HEK293T (cell line): Measurements from ENCODE around the gene SMOC2.

Source experiments
- CTCF ChIA-PET: fragments of 350-600 bp; formaldehyde crosslinking; extraction: SDS; loops from one replicate; lab custom pipeline; 2021; ENCODE audit warnings: antibody characterized with exemption, inconsistent platforms; lab: Yijun Ruan, JAX
- POLR2A ChIA-PET: fragments of 350-600 bp; formaldehyde crosslinking; extraction: SDS; loops from one replicate; lab custom pipeline; 2020; ENCODE audit warnings: antibody characterized with exemption, inconsistent platforms; lab: Yijun Ruan, JAX
- DNase-seq: peaks from one replicate; pipeline ENCODE4 v3.0.0; 2012; ENCODE audit warnings: mixed read lengths; ENCODE audit errors: extremely low spot score
- ARNT ChIP-seq: fragments of 450-650 bp; IDR thresholded peaks from 2 replicates; pipeline ENCODE4 v1.6.1; 2017; ENCODE audit warnings: mild to moderate bottlenecking
- BHLHE40 ChIP-seq: fragments of 450-650 bp; IDR thresholded peaks from 2 replicates; pipeline ENCODE4 v1.6.1; 2016; ENCODE audit warnings: mild to moderate bottlenecking, moderate library complexity, borderline replicate concordance
- CTBP1 ChIP-seq: fragments of 450-650 bp; IDR thresholded peaks from 2 replicates; pipeline ENCODE4 v1.6.1; 2016; ENCODE audit warnings: borderline replicate concordance
- ELF4 ChIP-seq: fragments of 450-650 bp; IDR thresholded peaks from 2 replicates; pipeline ENCODE4 v1.6.1; 2017; ENCODE audit warnings: antibody characterized with exemption
- FOXA1 ChIP-seq: fragments of 450-650 bp; IDR thresholded peaks from 2 replicates; pipeline ENCODE4 v1.6.1; 2016; ENCODE audit warnings: mild to moderate bottlenecking
- FOXK2 ChIP-seq: fragments of 450-650 bp; IDR thresholded peaks from 2 replicates; pipeline ENCODE4 v1.6.1; 2016; ENCODE audit warnings: mild to moderate bottlenecking
- FOXM1 ChIP-seq: fragments of 450-650 bp; IDR thresholded peaks from 2 replicates; pipeline ENCODE4 v1.6.1; 2017; ENCODE audit warnings: mild to moderate bottlenecking, borderline replicate concordance
- HDGF ChIP-seq: fragments of 450-650 bp; IDR thresholded peaks from 2 replicates; pipeline ENCODE4 v1.6.1; 2017; ENCODE audit warnings: antibody characterized with exemption, borderline replicate concordance
- L3MBTL2 ChIP-seq: fragments of 450-650 bp; conservative IDR thresholded peaks from 2 replicates; pipeline ENCODE4 v1.6.1; 2016; ENCODE audit warnings: mild to moderate bottlenecking
- LEF1 ChIP-seq: fragments of 450-650 bp; IDR thresholded peaks from 2 replicates; pipeline ENCODE4 v1.6.1; 2017; ENCODE audit warnings: mild to moderate bottlenecking, borderline replicate concordance
- NFRKB ChIP-seq: fragments of 450-650 bp; IDR thresholded peaks from 2 replicates; pipeline ENCODE4 v1.6.1; 2016; ENCODE audit warnings: mild to moderate bottlenecking, moderate library complexity
- PKNOX1 ChIP-seq: fragments of 450-650 bp; IDR thresholded peaks from 2 replicates; pipeline ENCODE4 v1.6.1; 2016
- SP1 ChIP-seq: fragments of 450-650 bp; IDR thresholded peaks from 2 replicates; pipeline ENCODE4 v1.6.1; 2017
- SUZ12 ChIP-seq: fragments of 450-650 bp; IDR thresholded peaks from 2 replicates; pipeline ENCODE4 v1.6.1; 2016; ENCODE audit warnings: mild to moderate bottlenecking
- TARDBP ChIP-seq: fragments of 450-650 bp; IDR thresholded peaks from 2 replicates; pipeline ENCODE4 v1.6.1; 2016
- ZNF384 ChIP-seq: fragments of 450-650 bp; IDR thresholded peaks from 2 replicates; pipeline ENCODE4 v1.6.1; 2016

SMOC2 gene

GRCh38 chr6:168554898-168555617 lies 114.1 kb downstream of the SMOC2 start:
- ChIA-PET CTCF (no interaction called here), POLR2A (no interaction called here)
- TF ChIP-seq TARDBP (no peak), FOXA1 (no peak), SUZ12 (no peak), SP1 (no peak), ARNT (no peak), ELF4 (no peak), NFRKB (no peak), L3MBTL2 (no peak), HDGF (no peak), ZNF384 (no peak), FOXM1 (no peak), FOXK2 (no peak), CTBP1 (no peak), PKNOX1 (no peak), BHLHE40 (no peak), LEF1 (no peak)
- no peak for DNase-seq

- ChIA-PET POLR2A (no interaction called here), CTCF (no interaction called here)
- TF ChIP-seq TARDBP = no peak
- no peak for TF ChIP-seq NFRKB
- TF ChIP-seq FOXK2 = no peak
- TF ChIP-seq HDGF = no peak
- TF ChIP-seq ARNT = no peak
- no peak for TF ChIP-seq LEF1
- TF ChIP-seq ELF4 = no peak
- TF ChIP-seq FOXM1 = no peak
- TF ChIP-seq SP1 = no peak
- TF ChIP-seq BHLHE40 = no peak
- no peak for TF ChIP-seq FOXA1
- TF ChIP-seq SUZ12 = no peak
- no peak for TF ChIP-seq ZNF384
- no peak for TF ChIP-seq PKNOX1
- no peak for TF ChIP-seq CTBP1
- TF ChIP-seq L3MBTL2 = no peak
- DNase-seq = no peak
These were observed 114.8 kb downstream of the SMOC2 start for GRCh38 chr6:168555618-168556273.

GRCh38 chr6:168557512-168557911 lies 116.5 kb downstream of the SMOC2 start:
- ChIA-PET CTCF (no interaction called here), POLR2A (no interaction called here)
- TF ChIP-seq ARNT = no peak
- TF ChIP-seq SUZ12 = no peak
- TF ChIP-seq PKNOX1 = no peak
- no peak for TF ChIP-seq NFRKB
- no peak for TF ChIP-seq FOXM1
- TF ChIP-seq FOXK2 = no peak
- TF ChIP-seq CTBP1 = no peak
- no peak for TF ChIP-seq SP1
- TF ChIP-seq TARDBP = no peak
- TF ChIP-seq ELF4 = no peak
- TF ChIP-seq L3MBTL2 = no peak
- TF ChIP-seq FOXA1 = no peak
- no peak for TF ChIP-seq ZNF384
- TF ChIP-seq BHLHE40 = no peak
- no peak for TF ChIP-seq LEF1
- DNase-seq = no peak

GRCh38 chr6:168558686-168559085 lies 117.7 kb downstream of the SMOC2 start:
- TF ChIP-seq ELF4 = no peak
- TF ChIP-seq NFRKB = no peak
- TF ChIP-seq TARDBP = no peak
- no peak for TF ChIP-seq BHLHE40
- no peak for TF ChIP-seq ARNT
- no peak for TF ChIP-seq FOXM1
- TF ChIP-seq HDGF = no peak
- TF ChIP-seq ZNF384 = no peak
- no peak for TF ChIP-seq LEF1
- no peak for TF ChIP-seq FOXK2
- TF ChIP-seq SP1 = no peak
- TF ChIP-seq CTBP1 = no peak
- TF ChIP-seq FOXA1 = no peak
- TF ChIP-seq PKNOX1 = no peak
- POLR2A ChIA-PET = no interaction called here

GRCh38 chr6:168559574-168560098 lies 118.7 kb downstream of the SMOC2 start:
- POLR2A ChIA-PET = no interaction called here
- no peak for DNase-seq
- CTCF ChIA-PET = no interaction called here
- TF ChIP-seq PKNOX1 (no peak), BHLHE40 (no peak), FOXM1 (no peak), LEF1 (no peak), CTBP1 (no peak), L3MBTL2 (no peak), ARNT (no peak), ZNF384 (no peak), NFRKB (no peak), SP1 (no peak), TARDBP (no peak), SUZ12 (no peak), FOXA1 (no peak), FOXK2 (no peak), ELF4 (no peak), HDGF (no peak)

More at GRCh38 chr6:168558686-168559085, 117.7 kb downstream of the SMOC2 start:
- DNase-seq = no peak
- CTCF ChIA-PET = no interaction called here
